ENCODE data around the gene NETO2. TPM values are rescaled to one million over a fixed set of nuclear protein-coding genes. Genes with fewer than 3 reads are reported as not detected.

The NETO2 gene
- total and polyA plus RNA-seq, 2 of the 13 experiments (the other 11 are each of a cell fraction or from before 2014, with no cell fraction given) = 8.2 to 13.5 TPM

GRCh38 chr16:47144559-47144877, 773 bp upstream of the NETO2 start (continued):
- TF ChIP-seq MAF1 (CRISPR knock-in tag; IDR thresholded peaks at IDR 0.05; ENCODE audit: borderline replicate concordance) = no peak
- TF ChIP-seq PHF21A (CRISPR knock-in tag; IDR thresholded peaks at IDR 0.05) = 0 out of 2 replicates have a peak, but pooled peaks have one; percentile 37
- TF ChIP-seq ZBTB1 (CRISPR knock-in tag; IDR thresholded peaks at IDR 0.05; ENCODE audit: borderline replicate concordance) = no peak
- no peak for TF ChIP-seq RFX3 (CRISPR knock-in tag; IDR thresholded peaks at IDR 0.05)
- TF ChIP-seq ZNF142 (CRISPR knock-in tag; IDR thresholded peaks at IDR 0.05) = no peak
- 0 out of 2 replicates have a peak, but pooled peaks have one; percentile 8 for TF ChIP-seq MEIS2 (CRISPR knock-in tag; IDR thresholded peaks at IDR 0.05)
- TF ChIP-seq ZNF597 (CRISPR knock-in tag; IDR thresholded peaks at IDR 0.05) = no peak

Measured in HepG2 (cell line).